ENCODE data around the gene PKLR.
A peak's percentile ranks its signal among the peaks of the same experiment; 100 is the strongest.
"Not testable (repeated sequence)": the region's sequence is repeated elsewhere in the genome, so short reads cannot be mapped to it uniquely, and the experiment has no call there.

Gene PKLR

GRCh38 chr1:155255243-155256007 lies 45.8 kb downstream of the PKLR start, which contains the start of gene ENTREP3:
TSS of gene ENTREP3 (minus strand) at chr1:155255483. CDS start at chr1:155254877, 606 bp downstream.
- peak; percentile 78 for DNase-seq (ENCODE audit: low read depth)

- DNase-seq (ENCODE audit: low read depth): no peak
These were observed 46.5 kb downstream of the PKLR start for GRCh38 chr1:155254714-155255242.

- no peak for DNase-seq (ENCODE audit: low read depth)
These were observed 47.0 kb downstream of the PKLR start for GRCh38 chr1:155254228-155254713.

DNA sequence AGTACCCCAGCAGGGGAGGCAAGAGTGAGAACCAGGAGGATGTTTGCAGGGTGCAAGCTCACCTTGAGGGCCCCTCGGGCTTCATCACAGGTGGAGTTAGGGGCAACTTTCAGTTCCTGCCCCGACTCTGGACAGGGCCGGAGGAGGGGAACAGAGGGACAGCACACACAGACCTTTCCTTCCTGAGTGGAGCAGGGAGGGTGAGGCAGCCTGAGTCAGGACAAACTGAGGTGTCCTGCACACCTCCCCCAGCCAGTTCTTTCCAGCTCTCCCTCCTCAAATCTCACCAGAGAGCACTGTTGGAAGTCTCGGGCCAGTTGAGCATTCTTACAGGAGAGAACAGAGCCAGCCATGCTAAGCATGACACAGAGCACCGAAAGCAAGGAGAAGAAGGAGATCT lies 47.4 kb downstream of the PKLR start:
- DNase-seq (ENCODE audit: low read depth): no peak

GRCh38 chr1:155253208-155253607 lies 48.0 kb downstream of the PKLR start:
- DNase-seq (ENCODE audit: low read depth): no peak

- no peak for DNase-seq (ENCODE audit: low read depth)
These were observed 49.7 kb downstream of the PKLR start for GRCh38 chr1:155251566-155251965.

DNA sequence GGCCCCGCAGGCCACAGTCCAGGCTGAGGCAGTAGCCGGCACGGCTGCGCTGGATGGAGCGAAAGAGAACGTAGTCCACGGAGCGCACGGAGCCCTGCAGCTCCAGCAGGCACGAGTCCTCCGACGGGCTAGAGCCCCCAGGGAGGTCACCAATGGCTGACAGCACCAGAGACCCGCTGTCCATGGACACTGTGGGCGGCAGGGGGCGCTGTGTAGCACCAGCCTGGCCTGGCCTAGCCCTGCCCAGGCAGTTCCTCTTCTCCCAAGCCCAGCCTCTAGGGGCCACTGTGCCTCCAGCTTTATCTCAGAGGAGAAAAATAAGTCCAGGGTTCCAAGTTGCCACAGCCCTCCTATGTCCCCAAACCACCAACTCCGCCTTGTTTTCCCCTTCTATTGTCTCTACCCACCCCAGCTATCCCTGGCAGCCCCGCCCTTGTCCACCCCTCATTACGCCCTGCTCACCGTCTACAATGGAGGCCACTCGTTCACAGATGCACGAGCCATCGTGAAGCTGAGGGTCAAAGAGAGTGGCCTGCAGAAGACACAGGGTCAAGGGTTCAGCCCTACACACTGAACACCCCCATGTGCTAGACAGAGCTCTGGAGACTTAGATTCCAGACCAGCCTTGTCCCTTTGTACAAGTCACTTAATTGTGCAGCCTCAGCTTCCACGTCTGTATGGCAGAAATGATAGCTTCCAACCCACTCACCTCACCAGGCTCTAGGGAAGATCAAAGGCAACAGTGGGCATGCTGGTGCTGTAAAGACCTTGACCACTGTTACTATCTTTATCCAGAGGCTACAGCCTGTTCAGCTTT lies 50.4 kb downstream of the PKLR start:
- peak; percentile 77 for DNase-seq (ENCODE audit: low read depth)

DNA sequence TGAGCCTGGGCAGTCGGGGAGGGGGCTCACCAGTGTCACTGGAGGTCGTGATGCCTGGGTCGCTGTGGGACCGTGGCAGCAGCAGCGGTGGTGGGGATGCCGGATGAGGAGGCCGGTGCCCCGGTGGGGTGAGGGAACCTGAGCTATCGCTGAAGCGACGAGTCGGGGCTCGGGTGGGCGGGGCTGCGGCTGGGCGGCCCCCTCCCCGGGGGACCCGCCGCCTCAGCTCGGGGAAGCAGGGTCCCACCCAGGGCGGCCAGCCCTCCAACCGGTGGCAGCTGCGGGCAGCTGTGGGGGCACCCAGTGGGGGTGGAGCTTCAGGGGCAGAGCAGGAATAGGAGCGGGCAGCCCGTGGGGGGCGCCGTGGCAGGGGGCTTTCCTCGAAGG lies 51.0 kb downstream of the PKLR start:
- DNase-seq (ENCODE audit: low read depth): no peak

- DNase-seq (ENCODE audit: low read depth): no peak
These were observed 53.3 kb downstream of the PKLR start for GRCh38 chr1:155247667-155248553.

GRCh38 chr1:155246796-155247195 lies 54.4 kb downstream of the PKLR start:
- not testable (repeated sequence) for DNase-seq (ENCODE audit: low read depth)

- DNase-seq (ENCODE audit: low read depth): no peak
These were observed 56.1 kb downstream of the PKLR start for GRCh38 chr1:155245163-155245524.

DNA sequence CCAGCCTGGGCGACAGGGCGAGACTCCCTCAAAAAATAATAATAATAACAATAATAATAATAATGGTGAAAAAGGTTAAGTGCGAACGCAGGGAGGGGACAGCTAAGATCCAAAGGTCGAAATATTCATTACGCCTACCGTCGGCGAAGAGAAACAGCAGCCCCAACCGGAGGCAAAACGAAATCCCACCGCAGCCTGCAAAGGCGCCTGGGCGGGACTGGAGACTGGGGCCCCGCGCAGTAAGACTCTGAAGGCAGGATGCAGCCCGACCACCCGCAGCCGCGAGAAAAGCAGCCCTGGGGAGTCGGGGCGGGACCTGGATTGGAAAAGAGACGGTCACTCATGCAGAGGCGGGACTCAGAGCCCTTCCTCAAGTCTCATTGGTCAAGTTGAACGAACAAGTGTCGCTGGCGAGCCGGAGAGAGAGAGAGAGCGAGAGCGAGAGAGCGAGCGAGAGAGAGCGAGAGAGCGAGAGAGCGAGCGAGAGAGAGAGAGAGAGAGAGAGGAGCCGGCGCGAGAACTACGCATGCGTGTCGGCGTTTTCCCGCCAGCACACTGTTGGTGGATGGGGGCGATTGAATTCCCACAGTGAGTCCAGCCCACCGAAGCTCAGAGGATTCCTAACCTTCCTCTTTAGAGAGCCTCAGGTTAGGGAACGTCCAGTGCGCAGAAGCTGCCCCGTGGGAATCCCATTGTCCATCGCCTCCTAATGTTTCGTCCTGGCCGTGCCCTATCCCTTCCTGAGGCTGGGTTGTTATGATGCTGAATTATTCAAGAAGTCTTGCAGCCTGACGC lies 56.7 kb downstream of the PKLR start:
- DNase-seq (ENCODE audit: low read depth): peak; percentile 100

DNA sequence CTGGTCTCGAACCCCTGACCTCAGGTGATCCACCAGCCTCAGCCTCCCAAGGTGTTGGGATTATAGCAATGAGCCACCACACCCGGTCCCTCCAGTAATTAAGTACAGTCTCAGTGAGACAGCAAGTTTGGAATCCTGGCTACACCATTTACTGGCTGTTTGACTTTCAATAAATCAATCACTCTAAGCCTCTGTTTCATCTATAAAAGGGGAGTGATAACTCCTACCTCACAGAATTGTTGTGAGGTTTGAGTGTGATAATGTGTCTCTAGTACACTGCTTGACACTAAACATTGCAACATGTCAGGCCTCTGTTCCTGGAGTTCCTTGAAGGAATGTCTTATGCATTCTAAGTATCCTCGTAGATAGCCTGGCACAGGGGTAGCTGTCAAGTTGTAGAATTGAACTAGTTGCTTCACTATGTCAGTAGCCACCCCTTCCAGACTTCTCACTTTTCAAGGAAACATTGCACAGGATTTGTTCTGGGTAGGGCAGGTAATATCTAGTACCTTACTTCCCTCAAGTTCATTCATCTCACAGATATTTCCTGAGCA lies 58.4 kb downstream of the PKLR start:
- DNase-seq (ENCODE audit: low read depth): peak; percentile 52

DNA sequence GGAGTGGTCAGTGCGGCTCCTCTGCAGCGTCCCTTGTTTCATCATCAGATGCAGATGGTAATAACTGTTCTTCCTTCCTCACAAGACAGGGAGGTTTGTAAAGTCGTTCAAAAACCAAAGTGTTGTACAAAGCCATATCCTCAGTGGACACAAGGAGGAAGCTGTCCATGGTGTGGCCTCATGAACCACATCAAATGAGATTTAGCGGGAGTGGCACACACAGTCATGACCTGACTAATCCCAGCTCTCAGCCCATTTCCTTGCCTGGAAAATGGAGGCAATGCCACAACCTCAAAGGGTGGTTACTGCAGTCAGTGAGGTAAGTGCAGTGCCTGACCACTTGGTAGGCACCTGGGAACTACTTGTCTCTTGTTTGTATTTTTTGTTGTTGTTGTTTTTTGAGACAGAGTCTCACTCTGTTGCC lies 59.4 kb downstream of the PKLR start:
- DNase-seq (ENCODE audit: low read depth): no peak

GRCh38 chr1:155241069-155241679 lies 60.1 kb downstream of the PKLR start:
- peak; percentile 74 for DNase-seq (ENCODE audit: low read depth)

Data from amniotic epithelial cell (primary cell).